NCI-H1417 treated with DMSO at 0.1 percent for 48 hours (cell line): ENCODE data around the gene VAPB.

ENCODE experiments used
- DNase-seq: peaks from one replicate; lab custom pipeline; 2025; lab: John Stamatoyannopoulos, UW

The VAPB gene

DNA sequence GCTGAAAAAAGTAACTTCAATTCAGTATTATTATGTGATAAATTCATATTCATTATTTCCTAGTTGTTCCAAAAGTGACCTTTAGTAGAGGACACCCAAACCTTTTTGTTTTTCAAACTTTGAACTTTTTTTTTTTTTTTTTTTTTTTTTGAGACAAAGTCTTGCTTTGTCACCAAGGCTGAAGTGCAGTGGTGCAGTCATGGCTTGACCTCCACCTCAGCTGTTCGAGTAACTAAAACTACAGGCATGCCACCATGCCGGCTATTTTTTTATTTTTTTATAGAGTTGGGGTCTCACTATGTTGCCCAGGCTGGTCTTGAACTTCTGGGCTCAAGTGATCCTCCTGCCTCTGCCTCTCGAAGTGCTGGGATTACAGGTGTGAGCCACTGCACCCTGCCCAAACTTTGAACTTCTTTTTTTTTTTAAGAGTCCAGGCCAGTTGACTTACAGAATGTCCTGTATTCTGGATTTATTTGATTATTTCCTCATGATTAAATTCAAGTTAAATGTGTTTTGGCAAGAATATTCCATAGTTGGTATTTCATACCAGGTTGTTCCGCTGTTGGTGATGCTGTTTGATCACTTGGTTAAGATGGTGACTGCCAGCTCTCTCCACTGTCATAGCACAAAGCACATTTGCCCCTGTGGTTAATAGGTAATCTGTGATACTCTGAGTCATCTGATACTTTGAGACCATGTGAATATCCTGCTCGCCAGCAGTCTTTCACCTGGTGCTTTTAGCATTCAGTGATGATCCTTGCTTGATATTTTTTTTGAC is 48.0 kb downstream of the VAPB start:
- DNase-seq: no peak

DNA sequence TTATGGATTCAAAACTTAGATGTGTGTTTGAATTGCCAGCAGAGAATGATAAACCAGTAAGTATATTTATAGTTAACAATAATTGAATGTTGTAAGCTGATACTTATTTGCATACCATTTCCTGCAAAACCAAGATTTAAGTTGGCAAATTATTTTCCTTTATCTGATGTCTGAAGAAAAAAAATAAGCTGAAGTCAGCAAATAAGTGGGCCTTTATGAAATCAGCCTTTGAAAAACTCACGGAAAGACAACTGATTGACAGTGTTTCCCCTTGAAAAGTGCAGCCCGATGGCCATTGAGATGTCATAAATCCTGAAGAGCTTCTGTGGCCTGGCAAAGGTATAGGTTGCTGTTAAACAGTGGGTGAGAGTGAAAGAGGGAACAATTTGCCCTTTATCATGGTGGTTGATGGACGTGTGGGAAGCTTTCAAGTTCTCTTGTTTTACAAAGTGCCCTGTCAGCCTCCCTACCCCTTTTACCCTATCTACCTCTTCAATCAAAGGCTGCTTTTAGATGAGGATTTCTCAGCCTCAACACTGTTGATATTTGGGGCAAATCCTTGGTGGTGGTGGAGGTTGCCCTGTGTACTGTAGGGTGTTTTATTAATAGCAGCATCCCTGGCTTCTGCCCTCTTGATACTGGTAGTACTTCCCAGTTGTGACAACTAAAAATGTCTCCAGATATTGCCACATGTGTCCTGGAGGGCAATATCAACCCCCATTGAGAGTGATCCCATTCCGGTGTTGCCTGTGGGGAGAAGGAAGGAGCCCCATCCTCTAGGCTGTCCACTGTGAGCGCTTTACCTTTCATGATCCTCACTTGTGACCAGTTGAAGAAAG is 50.2 kb downstream of the VAPB start:
- no peak for DNase-seq

DNA sequence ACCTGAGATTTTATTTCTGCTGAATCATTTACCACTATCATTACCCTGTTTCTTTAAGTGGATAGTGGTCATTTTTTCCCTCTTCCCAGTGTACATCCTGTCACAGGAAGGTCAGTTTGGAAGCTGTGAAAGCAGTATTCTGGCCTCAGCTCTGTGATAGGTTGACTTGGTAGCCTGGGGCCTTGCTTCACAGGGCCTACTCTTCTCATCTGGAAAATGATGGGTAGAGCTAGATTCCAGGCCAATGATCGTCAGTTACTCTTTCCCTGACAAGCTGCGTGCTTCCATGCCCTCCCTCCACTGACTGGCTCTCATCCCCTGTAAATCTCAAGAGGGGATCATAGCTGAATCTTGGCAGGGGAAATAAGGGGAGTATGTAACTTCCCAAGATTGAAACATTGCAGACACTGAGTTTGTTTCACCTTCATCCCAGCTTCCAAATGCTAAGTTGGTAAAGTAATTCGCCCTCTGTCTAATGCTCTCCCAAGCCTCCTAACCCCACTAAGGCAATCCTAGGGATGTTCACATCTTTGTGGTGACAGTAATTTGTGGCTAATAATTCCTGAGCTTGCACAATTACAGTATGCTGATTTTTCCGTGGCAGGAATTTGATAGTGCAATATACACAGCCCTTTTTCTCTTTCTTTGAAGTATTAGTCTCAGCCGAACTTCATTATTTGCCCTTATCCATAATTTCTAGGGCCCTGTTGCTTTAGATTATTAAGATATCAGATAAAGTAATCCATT is 51.2 kb downstream of the VAPB start:
- no peak for DNase-seq

DNA sequence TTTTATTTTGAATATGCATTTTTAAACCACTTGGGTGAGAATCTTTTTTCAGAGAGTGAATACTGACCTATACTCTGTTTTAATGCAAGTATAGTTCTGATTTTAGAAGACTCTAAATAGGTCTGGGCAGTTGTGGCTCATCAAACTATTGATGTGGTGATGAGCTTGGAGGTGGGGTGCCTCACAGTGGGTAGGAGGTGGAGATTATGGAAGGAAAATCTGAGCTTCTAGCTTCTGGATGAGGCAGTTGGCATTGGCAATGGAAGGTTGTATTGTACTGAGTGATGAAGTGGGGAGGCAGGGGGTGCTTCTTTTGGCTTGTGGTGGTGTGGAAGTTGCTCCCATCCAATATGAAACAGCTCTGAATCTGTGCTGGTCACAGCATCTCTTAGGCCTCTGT is 52.7 kb downstream of the VAPB start:
- DNase-seq: no peak

DNA sequence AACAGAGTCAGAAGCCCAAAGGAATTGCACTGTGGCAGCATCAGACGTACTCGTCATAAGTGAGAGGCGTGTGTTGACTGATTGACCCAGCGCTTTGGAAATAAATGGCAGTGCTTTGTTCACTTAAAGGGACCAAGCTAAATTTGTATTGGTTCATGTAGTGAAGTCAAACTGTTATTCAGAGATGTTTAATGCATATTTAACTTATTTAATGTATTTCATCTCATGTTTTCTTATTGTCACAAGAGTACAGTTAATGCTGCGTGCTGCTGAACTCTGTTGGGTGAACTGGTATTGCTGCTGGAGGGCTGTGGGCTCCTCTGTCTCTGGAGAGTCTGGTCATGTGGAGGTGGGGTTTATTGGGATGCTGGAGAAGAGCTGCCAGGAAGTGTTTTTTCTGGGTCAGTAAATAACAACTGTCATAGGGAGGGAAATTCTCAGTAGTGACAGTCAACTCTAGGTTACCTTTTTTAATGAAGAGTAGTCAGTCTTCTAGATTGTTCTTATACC is 55.8 kb downstream of the VAPB start:
- DNase-seq: no peak

DNA sequence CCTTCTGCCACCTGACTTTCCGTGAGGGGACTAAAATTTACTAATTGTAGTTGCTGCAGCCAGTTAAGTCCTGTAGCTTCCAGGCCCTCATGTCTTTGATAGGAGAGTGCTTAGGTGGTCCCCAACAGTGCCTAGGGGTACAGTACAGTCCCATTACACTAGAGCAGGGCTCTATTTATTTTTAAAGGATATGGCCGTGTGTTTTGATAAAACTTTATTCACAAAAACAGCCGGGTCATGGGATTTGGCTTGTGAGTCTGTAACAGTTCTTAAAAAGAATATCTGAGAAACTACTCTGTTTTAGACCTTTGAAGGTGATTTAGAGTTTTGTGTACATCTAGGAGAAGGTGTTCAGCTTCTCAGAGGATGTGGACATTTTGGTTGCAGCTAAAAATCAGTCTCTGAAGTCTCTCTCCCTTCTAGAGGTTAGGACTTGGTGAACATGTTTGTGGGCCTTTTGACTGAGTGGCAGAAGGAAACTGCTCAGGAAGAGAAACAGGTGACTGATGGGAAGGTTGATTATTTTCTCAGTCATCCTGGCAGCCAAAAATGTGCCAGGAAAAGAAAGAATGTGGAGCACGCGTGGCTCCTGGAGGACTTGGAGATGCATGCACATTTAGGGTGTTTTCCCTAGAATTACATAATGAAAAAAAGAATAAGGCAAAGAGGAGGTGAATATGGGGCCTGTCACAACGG is 57.4 kb downstream of the VAPB start:
- no peak for DNase-seq

DNA sequence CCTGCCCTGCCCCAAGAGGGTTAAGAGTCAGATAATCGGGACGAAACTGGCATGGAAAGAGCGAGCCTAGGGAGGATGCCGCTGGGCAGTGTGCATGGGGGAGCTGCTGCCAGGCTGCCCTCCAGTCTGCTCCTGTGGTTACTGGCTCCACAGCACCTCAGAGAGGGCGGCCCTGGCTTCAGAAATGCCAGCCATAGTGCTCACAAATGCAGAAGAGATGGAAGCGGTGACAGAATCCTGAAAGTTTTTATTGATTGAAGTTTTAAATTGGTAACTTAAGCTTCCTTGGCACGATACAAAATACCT is 57.9 kb downstream of the VAPB start:
- DNase-seq: no peak

DNA sequence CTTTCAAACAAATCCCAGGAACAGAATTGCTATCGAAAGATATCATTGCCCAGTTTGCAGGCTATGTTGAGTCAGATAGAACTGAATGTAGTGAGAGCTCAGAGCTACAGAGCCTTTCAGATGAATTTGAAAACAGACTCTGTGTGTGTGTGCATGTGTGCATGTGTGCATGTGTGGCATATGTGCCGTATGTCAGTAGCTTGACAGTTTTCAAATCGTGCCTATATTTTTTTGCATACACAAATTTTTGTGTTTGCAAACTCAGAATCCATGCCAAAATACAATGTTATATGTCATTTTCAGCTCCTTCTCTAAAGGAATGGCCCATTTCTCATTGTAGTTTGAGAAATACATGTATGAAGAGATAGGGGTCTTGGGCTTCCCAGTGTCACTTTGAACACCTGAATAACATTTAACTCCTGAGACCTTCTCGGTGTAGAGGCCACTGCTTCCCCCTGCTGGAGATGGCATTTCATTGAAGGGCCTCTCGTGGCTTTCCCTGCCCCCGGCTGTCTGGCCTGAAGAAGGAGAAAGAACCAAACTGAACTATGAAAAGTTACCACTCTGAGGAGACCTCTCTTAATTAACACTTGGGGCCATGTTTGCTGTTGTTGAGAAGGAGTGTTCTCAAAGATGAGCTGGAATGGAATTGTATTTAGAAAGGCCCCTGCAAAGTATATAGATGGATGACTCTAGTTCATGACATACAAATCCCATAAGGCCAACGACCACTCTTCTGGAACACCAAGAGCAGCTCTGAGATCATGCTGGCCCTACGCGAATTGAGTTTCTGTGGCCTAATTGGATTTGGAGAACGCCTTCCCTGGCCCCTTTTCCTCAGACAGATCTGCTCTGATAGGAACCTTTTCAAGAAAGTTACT is 58.7 kb downstream of the VAPB start:
- DNase-seq: no peak

DNA sequence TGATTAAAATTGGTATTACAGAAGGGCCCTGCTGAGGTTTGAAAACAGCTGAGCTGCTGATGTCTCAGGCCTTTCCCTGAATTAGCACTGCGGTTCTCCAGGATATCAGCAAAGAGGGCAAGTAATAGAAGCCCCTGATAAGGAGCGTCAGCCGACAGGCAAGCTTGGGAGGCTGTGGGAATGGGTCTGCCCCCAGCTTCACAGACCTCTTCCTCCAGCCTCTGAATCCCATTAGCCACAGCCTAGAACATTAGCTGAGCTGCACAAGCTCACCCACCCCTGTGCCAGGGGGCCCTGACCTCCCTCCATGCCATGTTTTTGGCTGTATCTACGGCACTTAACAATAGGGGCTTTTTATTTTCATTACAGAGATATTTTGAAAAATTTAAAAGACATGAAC is 59.9 kb downstream of the VAPB start:
- no peak for DNase-seq

DNA sequence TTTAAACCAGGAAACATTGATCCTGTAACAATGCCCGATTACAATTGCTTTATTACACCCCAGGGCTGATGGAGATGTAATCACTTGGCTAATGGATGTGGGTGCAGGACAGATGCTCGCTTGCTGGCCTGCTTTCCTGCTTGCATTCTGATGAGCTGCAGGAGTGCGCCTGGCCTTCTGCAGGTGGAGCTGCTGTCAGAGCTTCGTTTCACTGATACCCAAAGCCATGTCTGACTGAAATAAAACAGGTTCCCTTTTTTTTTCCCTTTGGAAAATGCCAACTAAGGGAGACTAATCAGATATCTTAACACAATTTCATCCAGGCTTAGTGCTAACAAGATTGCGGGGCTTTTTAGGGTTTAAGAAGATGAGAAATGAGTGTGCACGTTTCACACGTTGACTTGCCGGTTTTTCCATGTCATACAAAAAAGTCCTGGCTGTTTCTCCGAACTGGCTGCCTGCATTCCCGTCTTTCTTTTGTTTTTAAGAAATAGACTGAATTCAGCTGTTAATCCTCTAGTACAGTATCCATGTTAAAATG is 60.7 kb downstream of the VAPB start:
- no peak for DNase-seq

DNA sequence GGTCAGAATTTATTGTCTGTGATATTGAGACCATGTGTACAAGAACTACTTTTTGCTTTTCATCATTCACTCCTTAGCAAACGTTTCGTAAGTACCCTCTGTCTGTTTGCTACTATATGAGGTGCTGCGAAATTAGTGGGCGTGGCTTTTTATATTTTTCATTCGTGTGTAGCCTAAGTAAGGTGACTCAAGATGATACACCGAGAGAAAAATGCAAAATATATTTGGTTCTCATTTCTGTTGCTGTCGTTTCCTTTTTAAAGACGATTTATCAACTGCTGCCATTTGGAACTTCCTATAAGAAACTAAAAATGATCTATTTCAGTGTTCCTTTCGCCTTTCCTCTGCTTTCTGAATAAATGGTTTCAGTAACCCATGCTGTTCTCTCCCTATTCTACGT is 61.2 kb downstream of the VAPB start:
- DNase-seq: no peak

DNA sequence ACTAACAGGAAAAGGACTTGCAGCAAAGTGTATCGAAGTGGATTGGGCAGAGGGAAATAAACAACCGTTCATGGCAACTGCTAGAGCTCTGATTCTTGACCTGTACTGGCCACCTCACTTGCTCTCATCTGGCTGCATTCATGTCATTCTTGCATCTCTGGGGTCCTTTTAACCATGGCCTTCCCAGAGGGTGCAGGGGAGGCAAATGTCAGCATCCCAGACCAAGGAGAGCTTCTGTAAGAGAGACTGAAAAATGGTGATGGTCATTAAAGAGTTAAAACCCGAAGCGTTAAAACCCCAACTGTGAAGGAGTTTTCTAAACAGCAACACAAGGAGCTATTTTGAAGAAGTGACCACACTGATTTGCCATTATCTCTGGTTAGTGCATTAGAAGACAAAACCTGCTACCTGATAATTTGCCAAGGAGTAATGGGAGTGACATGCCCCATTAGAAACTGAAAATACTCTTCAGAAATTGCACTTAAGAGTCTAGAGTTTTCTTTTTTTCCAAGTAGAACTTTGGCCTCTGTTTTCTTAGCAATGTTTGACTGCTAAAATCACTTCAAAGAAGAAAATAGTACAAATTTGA is 63.7 kb downstream of the VAPB start:
- DNase-seq: no peak

DNA sequence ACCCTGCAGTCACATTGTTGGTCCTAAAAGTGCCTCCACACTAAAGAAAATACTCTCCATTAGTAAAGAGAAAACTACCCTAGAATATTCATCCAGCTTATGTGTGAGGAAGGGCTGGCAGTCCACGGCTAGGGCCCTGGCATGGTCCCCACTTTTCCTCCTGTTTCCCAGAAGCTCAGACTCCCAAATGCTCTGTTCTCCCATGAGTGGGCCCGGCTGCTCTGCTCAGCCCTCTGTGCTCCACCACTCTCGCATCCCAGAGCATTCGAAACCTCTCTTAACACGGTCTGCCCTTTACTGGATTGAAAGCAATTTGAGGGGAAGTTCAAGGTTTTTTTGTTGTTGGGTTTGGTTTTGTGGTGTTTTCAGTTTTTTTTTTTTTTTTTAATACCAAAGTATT is 64.4 kb downstream of the VAPB start:
- DNase-seq: no peak

DNA sequence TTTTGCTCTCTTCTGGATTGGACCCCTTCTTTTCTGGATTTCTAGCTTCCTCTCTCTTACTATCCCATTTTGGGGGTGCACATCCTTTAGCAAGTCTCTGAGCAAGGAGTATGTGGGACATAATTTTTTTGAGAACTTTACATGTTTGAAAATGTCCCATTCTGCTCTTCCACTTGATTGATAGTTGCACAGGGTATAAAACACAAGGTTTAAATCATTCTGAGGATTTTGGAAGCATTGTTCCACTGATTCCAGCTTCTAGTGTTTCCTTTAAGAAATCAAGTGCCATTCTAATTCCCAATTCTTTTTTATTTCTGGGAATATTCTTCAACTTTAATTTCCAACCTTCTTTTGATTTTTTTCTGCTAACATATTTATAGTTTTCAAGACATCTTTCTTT is 65.4 kb downstream of the VAPB start:
- DNase-seq: no peak

DNA sequence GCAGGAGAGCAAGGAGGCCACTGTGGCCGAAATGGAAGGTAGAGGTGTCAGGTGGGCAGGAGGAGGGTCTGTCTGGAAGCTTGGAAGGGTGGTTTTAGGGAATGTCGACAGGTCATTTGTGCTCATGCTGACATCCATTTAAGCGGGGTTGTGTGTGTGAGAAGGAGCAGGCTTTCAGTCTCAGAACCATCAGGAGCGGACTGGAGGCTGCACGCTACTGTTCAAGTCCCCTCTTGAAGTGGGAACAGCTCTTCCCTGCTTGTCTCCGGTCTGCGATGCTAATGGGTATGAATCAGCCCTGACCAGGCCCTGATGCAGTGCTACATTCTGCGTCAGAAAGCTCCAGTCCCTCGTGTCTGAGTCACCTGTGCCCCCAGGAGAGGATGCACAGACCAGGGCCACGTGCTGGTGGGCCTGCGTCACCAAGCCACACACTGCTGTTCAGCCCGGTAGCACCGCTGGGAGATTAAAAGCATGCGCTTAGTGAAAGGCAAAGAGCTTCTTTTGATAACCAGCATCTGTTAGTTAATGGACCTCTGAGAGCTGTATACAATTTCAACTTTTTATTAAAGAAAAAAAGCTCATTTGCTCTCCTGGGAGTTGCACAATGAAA is 68.2 kb downstream of the VAPB start:
- no peak for DNase-seq

DNA sequence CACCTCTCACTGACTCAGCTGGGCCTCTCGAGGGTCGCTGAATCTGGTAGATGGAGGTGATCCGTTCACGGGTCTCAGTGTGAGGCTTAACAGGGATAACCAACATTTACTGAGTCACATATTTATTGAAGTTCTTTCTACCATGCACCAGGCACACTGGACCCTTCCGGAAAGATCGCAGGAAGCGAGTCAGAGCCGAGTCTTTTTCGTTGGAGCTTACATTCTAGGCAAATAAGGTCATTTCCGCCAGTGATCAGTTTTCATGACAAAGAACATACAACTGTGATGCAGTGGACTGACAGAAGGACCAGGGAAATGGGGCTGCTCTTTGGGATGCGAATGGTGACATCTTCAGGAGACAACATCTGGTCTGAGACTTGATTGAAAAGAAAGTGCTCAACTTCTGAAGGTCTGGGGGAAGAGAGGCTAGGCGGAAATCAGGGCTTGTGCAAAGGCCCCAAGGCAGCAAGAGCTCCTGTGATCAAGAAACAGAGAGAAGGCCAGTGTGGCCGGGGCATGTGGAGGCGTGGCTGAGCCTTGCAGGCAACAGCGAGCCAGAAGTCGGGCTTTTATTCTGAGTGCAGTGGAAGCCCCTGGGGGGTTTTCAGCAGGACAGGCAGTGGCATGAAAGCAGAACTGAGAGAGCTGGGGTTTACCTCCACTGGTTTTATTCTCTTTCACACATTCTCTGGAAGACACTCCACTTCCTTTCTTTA is 69.5 kb downstream of the VAPB start:
- DNase-seq: no peak

DNA sequence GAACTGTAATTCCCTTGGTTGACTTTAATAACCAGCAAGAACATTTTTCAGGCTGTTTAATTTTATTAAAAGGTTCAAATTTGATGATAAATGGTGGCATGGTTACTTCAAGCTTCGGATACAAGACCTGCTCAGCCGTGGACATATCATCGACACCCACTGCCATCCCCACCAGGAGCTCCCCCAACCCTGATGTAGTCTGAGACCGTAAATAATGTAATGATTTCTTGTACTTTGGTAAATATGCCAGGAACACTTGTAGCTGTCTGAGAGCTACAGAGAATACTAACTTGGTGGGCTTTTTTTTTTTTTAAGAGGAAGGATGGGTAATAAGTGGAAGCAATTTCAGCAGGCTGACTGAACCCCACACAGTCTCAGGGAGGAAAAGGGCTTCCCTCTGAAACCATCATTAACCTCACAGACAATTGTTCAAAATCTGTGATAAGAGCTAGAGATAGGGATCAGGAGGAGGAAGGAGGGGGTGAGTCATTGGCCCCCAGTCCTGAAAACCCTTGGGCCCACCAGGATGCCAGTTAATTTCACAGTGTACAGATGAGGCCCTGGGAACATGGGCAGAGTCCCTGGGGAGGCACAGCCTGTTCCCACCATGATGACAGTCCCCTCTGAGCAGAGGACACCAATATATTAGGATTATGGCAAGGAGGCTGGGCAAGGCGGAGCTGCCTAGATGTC is 70.2 kb downstream of the VAPB start:
- no peak for DNase-seq

DNA sequence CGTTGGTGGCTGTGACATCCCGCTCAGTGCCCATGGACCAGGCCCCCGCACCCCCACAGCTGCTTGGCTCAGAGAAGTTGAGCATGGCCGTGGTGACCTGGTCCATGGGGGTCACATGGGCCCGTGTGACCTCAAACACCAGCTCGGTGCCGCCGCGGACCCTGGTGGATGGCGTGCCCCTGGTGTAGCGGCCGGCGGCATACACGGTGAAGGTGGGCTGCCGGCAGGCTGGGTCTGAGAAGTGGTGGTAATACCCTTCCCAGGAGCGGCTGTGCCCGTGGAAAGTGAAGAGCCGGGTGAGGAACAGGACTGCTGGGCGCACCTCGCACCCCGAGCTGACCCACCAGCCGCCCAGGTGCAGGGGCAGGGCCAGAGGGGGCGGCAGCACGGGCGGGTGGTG is 72.1 kb downstream of the VAPB start:
- no peak for DNase-seq

DNA sequence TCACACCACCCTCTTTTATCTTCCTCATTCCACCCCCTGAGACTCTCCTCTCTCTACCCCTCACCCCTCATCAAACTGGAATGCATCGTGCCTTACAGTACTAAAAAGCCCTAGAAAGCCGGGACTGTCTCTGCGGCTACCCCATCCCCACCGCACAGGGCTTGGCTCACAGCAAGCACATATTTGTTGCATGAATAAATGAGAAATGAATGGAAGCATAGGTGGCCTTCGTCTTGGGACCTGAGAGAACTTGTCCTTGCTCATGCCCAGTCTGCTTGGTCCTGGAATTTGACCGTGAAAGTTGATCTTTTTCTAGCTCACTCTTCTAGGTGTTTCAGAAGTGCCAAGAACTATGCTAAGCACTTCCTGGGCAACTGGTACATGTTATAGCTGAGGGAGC is 72.9 kb downstream of the VAPB start:
- DNase-seq: no peak
